ENCODE results near the gene ZNF385B.

Gene ZNF385B

GRCh38 chr2:179479947-179480346 is 381.5 kb downstream of the ZNF385B start:
- DNase-seq (ENCODE audit: low spot score) (no peak), ATAC-seq (ENCODE audit: low read depth) (no peak)
- Histone ChIP-seq H3K36me3 (ENCODE audit: low read depth) (no peaks in the 10 kb centered on the region), H3K4me3 (ENCODE audit: severe bottlenecking) (no peak overlapping the region), H3K27ac (ENCODE audit: poor library complexity, severe bottlenecking) (no peak overlapping the region), H3K4me1 (ENCODE audit: insufficient read depth, poor library complexity, severe bottlenecking) (no peaks in the 10 kb centered on the region), H3K9me3 (ENCODE audit: severe bottlenecking) (no peaks in the 10 kb centered on the region), H3K27me3 (ENCODE audit: insufficient read depth, poor library complexity, severe bottlenecking) (no peaks in the 10 kb centered on the region)
- TF ChIP-seq CTCF (IDR thresholded peaks at IDR 0.05; ENCODE audit: poor library complexity, severe bottlenecking), result no peak

GRCh38 chr2:179478771-179479170 is 382.6 kb downstream of the ZNF385B start:
- H3K4me1 ChIP-seq (ENCODE audit: insufficient read depth, poor library complexity, severe bottlenecking), result no peaks in the 10 kb centered on the region
- H3K27ac ChIP-seq (ENCODE audit: poor library complexity, severe bottlenecking), result no peak overlapping the region
- no peak overlapping the region for H3K4me3 ChIP-seq (ENCODE audit: severe bottlenecking)
- H3K27me3 ChIP-seq (ENCODE audit: insufficient read depth, poor library complexity, severe bottlenecking), result no peaks in the 10 kb centered on the region
- no peak for TF ChIP-seq CTCF (IDR thresholded peaks at IDR 0.05; ENCODE audit: poor library complexity, severe bottlenecking)
- H3K36me3 ChIP-seq (ENCODE audit: low read depth), result no peaks in the 10 kb centered on the region
- no peaks in the 10 kb centered on the region for H3K9me3 ChIP-seq (ENCODE audit: severe bottlenecking)
- ATAC-seq (ENCODE audit: low read depth) (no peak), DNase-seq (ENCODE audit: low spot score) (no peak)

GRCh38 chr2:179470992-179471391 is 390.4 kb downstream of the ZNF385B start:
- ATAC-seq (ENCODE audit: low read depth) (no peak), DNase-seq (ENCODE audit: low spot score) (no peak)
- H3K9me3 ChIP-seq (ENCODE audit: severe bottlenecking), result no peaks in the 10 kb centered on the region
- TF ChIP-seq CTCF (IDR thresholded peaks at IDR 0.05; ENCODE audit: poor library complexity, severe bottlenecking), result no peak
- no peak overlapping the region for H3K4me3 ChIP-seq (ENCODE audit: severe bottlenecking)
- H3K27ac ChIP-seq (ENCODE audit: poor library complexity, severe bottlenecking), result no peak overlapping the region
- no peaks in the 10 kb centered on the region for H3K36me3 ChIP-seq (ENCODE audit: low read depth)
- peaks cover 7% of the 10 kb centered on the region for H3K4me1 ChIP-seq (ENCODE audit: insufficient read depth, poor library complexity, severe bottlenecking)
- H3K27me3 ChIP-seq (ENCODE audit: insufficient read depth, poor library complexity, severe bottlenecking), result no peaks in the 10 kb centered on the region

DNA sequence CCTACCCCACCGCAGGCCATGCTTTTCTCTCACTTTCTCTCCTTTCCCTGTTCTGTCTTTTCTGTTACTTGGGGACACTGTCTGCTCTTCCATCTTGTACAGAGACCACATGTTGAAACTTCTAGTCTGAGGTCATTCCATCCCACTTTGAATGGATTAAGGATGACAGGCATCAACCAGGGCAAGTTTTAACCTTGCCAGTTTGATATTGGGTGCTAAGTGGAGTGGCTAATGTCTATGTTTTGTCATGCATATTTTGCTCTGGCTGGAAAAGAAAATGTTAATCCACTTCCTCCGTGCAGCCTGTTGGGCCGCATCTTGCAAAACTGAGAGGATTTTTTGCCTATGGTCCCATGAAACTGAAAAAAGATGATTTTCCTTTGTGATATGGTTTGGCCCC is 391.3 kb downstream of the ZNF385B start:
- Histone ChIP-seq H3K27ac (ENCODE audit: poor library complexity, severe bottlenecking) (no peak overlapping the region), H3K4me1 (ENCODE audit: insufficient read depth, poor library complexity, severe bottlenecking) (peaks cover 7% of the 10 kb centered on the region), H3K9me3 (ENCODE audit: severe bottlenecking) (no peaks in the 10 kb centered on the region), H3K4me3 (ENCODE audit: severe bottlenecking) (no peak overlapping the region), H3K36me3 (ENCODE audit: low read depth) (no peaks in the 10 kb centered on the region), H3K27me3 (ENCODE audit: insufficient read depth, poor library complexity, severe bottlenecking) (no peaks in the 10 kb centered on the region)
- ATAC-seq (ENCODE audit: low read depth) (no peak), DNase-seq (ENCODE audit: low spot score) (no peak)
- no peak for TF ChIP-seq CTCF (IDR thresholded peaks at IDR 0.05; ENCODE audit: poor library complexity, severe bottlenecking)

- Histone ChIP-seq H3K27me3 (ENCODE audit: insufficient read depth, poor library complexity, severe bottlenecking) (no peaks in the 10 kb centered on the region), H3K9me3 (ENCODE audit: severe bottlenecking) (no peaks in the 10 kb centered on the region), H3K4me1 (ENCODE audit: insufficient read depth, poor library complexity, severe bottlenecking) (peaks cover 7% of the 10 kb centered on the region), H3K36me3 (ENCODE audit: low read depth) (no peaks in the 10 kb centered on the region), H3K4me3 (ENCODE audit: severe bottlenecking) (no peak overlapping the region), H3K27ac (ENCODE audit: poor library complexity, severe bottlenecking) (no peak overlapping the region)
- ATAC-seq (ENCODE audit: low read depth) (no peak), DNase-seq (ENCODE audit: low spot score) (no peak)
- TF ChIP-seq CTCF (IDR thresholded peaks at IDR 0.05; ENCODE audit: poor library complexity, severe bottlenecking), result no peak
Observed at GRCh38 chr2:179467960-179468359, 393.5 kb downstream of the ZNF385B start.
